H1 (cell line): ENCODE data around the gene DPP3. TPM values are rescaled to one million over a fixed set of nuclear protein-coding genes. Genes with fewer than 3 reads are reported as not detected.

ENCODE experiments used
- CBX5 ChIP-seq: fragments of 300-800, 300-1000 bp; sonication (generic); IDR thresholded peaks from 2 replicates; pipeline ENCODE4 v1.7.1; 2016; ENCODE audit warnings: antibody characterized with exemption, low read length, low read depth
- EP300 ChIP-seq, 2 experiments: IDR thresholded peaks; 1 replicate in 1 of 2; 2 replicates in 1 of 2; pipeline ENCODE4 v1.6.1; 2011 to 2012; ENCODE audit warnings: low read depth in 2 of 2, low read length in 2 of 2, mild to moderate bottlenecking in 2 of 2, borderline replicate concordance in 1 of 2, inconsistent platforms in 1 of 2, moderate library complexity in 1 of 2
- KDM5A ChIP-seq: fragments of 200-600 bp; IDR thresholded peaks from 2 replicates; pipeline ENCODE4 v1.7.1; 2012; ENCODE audit warnings: mild to moderate bottlenecking, low read length, inconsistent platforms, mixed read lengths
- TAF1 ChIP-seq: IDR thresholded peaks from 2 replicates; pipeline ENCODE4 v1.6.1; 2011; ENCODE audit warnings: mild to moderate bottlenecking, low read depth, low read length
- polyA plus RNA-seq, 7 experiments: library from polyadenylated mRNA; depleted of rRNA in 3 of 7; stranded (reverse) in 5 of 7; unstranded in 2 of 7; fragments of >200 nt in 5 of 7; fragments of 200-250 nt in 2 of 7; gene quantifications; 1 replicate in 5 of 7; 2 replicates in 1 of 7; 4 replicates in 1 of 7; pipeline versions ENCODE4 v1.2.1 to v1.2.3, GENCODE V29; 2011 to 2013; ENCODE audit warnings: missing spikeins in 2 of 7, mixed read lengths in 2 of 7
- total RNA-seq: library from RNA; stranded (reverse); fragmentation: NEBNext Ultra II Directional; extraction: Animal tissue kit (Norgen Biotek cat#: 25700); gene quantifications from 2 replicates; pipeline ENCODE4 v1.2.1, GENCODE V29; 2021

Gene DPP3
- total and polyA plus RNA-seq, 2 of the 8 experiments (the other 6 are each of a cell fraction or from before 2014, with no cell fraction given): 75.1 to 82.7 TPM

DNA sequence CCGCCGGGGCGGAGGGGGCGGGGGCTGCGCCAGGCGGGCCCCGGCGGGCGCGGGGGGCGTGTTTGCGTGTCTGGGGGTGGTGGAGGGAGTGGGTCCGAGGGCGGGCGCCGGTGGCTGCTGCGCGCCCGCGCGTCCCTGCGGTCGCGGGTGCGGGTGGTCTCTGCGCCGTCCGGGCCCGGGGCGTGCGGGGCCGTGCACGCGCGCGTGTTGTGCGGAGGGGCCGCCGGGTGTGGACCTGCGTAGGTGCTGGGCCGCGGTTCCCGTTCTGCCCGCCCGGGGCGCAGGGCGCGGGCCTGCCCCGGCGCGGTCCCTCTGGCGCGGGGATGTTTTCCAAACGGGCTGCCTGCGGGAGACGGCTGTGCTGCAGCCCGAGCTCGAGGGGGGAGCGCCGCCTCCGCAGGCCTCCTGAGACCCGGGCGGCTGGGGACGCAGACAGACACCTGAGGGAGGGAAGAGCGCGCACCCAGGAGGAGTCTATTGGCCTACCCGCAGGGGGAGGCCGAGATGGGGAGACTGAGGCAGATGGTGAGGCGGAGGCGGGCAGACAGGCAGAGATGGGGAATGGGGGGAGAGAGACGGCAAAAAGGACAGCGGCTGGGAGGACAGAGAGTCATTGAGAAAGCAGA is 13.1 kb upstream of the DPP3 start (continued):
- 0 out of 3 replicates have a peak, but pooled peaks of 1 of the 2 experiments have one; percentile 5 for TF ChIP-seq EP300 (IDR thresholded peaks at IDR 0.05; ENCODE audit: borderline replicate concordance in 1 of 2, low read depth in 2 of 2, low read length in 2 of 2)
- no peak for TF ChIP-seq CBX5
- TF ChIP-seq TAF1: 0 out of 2 replicates have a peak, but pooled peaks have one; percentile 35
- no peak for TF ChIP-seq KDM5A
- TF ChIP-seq, all 59 proteins: peak for 8
